ENCODE data around the gene ATP6V0A1.

GRCh38 chr17:42488032-42488431, 29.4 kb downstream of the ATP6V0A1 start:
- TF ChIP-seq CTCF (IDR thresholded peaks at IDR 0.05) (no peak), ZFX (IDR thresholded peaks at IDR 0.05; ENCODE audit: borderline replicate concordance) (no peak)

Data from 22Rv1 (cell line).